Measurements from ENCODE around the gene ATG5.

Gene ATG5

GRCh38 chr6:106149472-106150069 lies 176.0 kb downstream of the ATG5 start:
- no peak for DNase-seq

GRCh38 chr6:106147476-106147875 lies 178.1 kb downstream of the ATG5 start:
- DNase-seq: peak; percentile 1

GRCh38 chr6:106146852-106147351 lies 178.7 kb downstream of the ATG5 start:
- peak; percentile 47 for DNase-seq

GRCh38 chr6:106145741-106146227 lies 179.8 kb downstream of the ATG5 start:
- DNase-seq: peak; percentile 61

- DNase-seq: peak; percentile 56
These were observed 180.4 kb downstream of the ATG5 start for GRCh38 chr6:106145144-106145543.

GRCh38 chr6:106143665-106144064 lies 181.9 kb downstream of the ATG5 start:
- DNase-seq: peak; percentile 68

- no peak for DNase-seq
These were observed 182.6 kb downstream of the ATG5 start for GRCh38 chr6:106142876-106143431.

GRCh38 chr6:106141441-106142237 lies 183.9 kb downstream of the ATG5 start:
- peak; percentile 84 for DNase-seq

GRCh38 chr6:106138151-106138550 lies 187.4 kb downstream of the ATG5 start:
- no peak for DNase-seq

GRCh38 chr6:106136845-106137244 lies 188.7 kb downstream of the ATG5 start:
- DNase-seq: no peak

- DNase-seq: no peak
These were observed 189.5 kb downstream of the ATG5 start for GRCh38 chr6:106135911-106136571.

- DNase-seq: no peak
These were observed 190.5 kb downstream of the ATG5 start for GRCh38 chr6:106134906-106135634.
